Activated naive CD8-positive, alpha-beta T cell treated with anti-CD3 and anti-CD28 coated beads, Interleukin-2, amount 50 U/mL, for 16 hours (primary cell): Measurements from ENCODE around the gene NKD1.
A peak's percentile ranks its signal among the peaks of the same experiment; 100 is the strongest.

ENCODE experiments used
- DNase-seq: peaks from one replicate; pipeline ENCODE4 v3.0.0-alpha.2; 2020; ENCODE audit warnings: low read depth, low spot score

The NKD1 gene

GRCh38 chr16:50645563-50646220 lies 97.5 kb downstream of the NKD1 start:
- no peak for DNase-seq

DNA sequence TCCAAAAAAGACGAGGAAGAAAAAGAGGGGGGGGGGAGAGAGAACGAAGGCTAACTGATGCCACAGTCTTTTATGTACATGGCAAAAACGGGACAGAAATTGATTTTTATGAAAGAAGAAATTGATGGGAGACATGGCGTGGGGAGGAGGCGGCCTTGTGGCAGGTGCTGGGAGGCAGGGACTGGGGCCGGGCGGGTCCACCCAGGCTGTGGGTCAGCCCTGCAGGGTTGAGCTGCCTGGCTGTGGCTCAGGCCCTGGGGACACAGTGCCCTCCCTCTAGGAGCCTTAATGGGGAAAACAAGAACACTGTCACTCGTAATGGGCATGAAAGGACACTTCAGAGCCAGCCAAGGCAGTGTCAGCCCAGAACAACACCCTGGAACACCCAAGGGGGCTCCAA lies 98.1 kb downstream of the NKD1 start:
- no peak for DNase-seq

GRCh38 chr16:50651835-50652438 lies 103.7 kb downstream of the NKD1 start:
- no peak for DNase-seq

- no peak for DNase-seq
These were observed 104.7 kb downstream of the NKD1 start for GRCh38 chr16:50652836-50653425.

DNA sequence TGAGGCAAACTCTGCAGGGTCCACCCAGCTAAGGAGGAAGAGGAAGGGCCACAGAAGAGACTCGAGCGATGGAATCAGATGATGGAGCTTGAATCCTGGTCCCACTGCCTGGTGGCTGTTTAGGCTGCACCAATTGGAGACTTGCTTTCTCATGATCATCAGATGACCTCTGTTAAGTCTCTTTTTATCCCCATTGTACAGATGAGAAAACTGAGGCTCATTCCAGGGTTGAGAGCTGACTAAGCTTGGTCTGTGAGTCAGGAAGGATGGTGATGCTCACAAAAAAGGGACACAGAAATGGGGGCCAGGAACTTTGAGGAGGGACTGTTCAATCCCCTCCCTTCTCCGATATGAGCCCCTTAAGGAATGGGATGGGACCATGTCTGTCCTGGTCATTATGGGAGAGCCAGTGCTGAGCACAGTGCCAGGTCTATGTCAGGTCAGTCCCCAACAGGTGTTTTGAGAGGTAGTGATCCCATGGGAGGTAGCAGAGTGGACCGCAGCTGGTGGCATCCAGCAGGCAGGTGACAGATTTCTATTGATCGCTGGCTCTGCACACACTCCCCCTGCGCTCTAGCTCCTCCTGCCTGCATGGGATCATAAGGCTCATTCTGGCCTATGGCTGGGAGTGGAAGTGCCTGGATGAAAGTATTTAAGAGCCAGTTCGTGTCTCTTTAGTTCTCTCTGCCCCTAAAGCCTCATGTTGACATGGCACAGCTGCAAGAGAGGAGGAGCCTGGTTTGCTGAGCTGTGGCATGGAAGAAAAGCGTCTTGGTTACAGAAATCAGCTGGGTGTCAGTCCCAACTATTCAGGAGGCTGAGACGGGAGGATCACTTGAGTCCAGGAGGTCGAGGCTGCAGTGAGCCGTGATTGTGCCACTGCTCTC lies 105.7 kb downstream of the NKD1 start:
- no peak for DNase-seq

GRCh38 chr16:50655558-50656055 lies 107.4 kb downstream of the NKD1 start:
- DNase-seq = no peak

DNA sequence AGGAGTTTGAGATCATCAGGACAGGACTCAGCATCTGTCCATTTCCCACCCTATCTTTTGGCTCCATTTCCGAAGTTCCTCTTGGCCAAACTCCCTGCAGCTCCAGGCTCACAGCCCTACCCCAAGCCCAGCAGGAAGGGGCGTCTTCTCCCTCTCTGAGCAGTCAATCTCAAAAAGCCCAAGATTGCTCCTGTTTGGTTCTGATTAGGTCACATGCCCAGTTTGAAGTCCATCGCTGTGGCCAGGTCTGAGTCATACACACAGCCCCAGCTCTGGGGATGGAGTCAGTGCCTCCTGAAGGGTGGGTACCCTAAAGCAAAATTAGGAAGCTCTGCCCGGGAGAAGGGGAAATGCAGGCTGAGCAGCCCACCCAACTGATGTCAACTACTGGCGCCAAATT lies 109.0 kb downstream of the NKD1 start:
- no peak for DNase-seq

DNA sequence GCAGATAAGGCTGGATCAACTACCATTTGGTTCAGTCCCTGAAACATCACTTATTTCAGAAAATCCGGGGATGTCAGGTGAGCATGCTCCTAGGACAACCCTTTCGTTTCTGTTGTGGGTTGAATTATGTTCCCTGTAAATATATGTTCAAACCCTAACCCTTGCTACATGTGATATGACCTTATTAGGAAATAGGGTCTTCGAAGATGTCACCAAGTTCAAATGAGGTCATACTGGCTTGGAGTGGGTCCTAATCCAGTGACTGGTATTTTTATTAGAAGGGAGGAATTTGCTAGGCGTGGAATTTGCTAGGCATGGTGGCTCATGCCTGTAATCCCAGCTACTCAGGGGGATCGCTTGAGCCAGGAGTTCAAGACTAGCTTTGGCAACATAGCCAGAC lies 111.6 kb downstream of the NKD1 start:
- no peak for DNase-seq

- no peak for DNase-seq
These were observed 114.2 kb downstream of the NKD1 start for GRCh38 chr16:50662306-50662940.

- no peak for DNase-seq
These were observed 116.1 kb downstream of the NKD1 start for GRCh38 chr16:50664270-50664669.

GRCh38 chr16:50665128-50665878 lies 117.1 kb downstream of the NKD1 start:
- DNase-seq = peak; percentile 54

DNA sequence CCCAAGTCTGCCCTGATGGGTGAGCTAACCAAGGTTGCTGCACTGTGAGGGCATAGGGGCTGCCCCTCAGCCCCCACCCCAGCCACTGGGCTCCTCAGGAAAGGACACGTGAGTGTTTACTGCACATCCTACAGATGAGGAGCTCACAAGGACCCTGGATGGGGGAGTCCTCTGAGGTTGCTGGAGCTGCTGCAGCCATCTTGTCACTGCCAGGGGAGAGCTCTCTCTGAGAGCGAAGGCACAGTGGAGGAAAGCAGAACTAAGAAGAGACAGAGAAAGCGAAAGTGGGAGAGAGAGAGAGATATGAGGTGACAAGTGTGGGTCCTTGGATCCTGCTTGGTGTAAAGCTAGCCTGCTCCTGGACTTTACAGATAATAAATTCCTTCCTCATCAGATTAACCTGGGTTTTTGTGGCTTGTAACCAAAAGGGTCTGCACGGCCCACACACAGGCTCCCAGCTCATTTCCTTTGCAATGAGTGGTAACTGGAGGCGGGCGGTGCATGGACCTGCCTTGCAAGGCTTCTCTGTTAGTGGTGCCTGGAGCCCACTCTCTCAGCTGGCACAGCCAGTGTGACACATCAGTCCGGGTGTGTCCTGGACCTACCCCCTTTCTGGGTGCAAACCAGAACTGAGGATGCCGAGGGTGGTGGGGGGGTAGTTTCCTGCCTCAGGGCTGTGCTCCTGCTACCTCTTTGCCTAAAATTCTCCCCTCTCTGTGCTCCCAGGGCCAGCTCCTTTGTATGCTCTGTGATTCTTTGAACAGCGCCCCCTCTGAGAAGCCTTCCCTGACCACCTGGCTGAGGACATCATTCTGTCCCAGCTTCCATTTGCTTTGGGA lies 118.7 kb downstream of the NKD1 start:
- DNase-seq = no peak

GRCh38 chr16:50667497-50668367 lies 119.5 kb downstream of the NKD1 start:
- DNase-seq = no peak

GRCh38 chr16:50668368-50669008 lies 120.3 kb downstream of the NKD1 start:
- DNase-seq = no peak

DNA sequence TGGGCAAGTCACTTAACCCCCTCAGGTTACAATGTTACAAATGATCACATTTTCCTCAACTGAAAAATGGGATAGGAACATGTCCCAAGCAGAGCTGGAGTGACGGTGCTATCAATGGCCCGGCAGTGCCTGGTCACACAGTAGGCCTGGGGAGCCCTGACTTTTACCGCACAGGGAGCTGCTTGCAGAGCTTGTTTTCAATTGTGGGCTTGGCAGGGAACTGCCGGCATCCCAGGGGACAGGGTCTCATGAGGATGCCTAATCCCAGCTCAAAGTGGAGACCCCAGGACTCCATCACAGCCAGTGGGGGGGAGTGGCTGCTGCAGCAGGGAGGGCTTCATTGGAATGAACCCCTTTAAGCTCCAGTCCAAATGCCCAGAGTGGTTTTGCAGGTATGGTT lies 121.5 kb downstream of the NKD1 start:
- DNase-seq = no peak

- DNase-seq = no peak
These were observed 122.3 kb downstream of the NKD1 start for GRCh38 chr16:50670476-50670875.

DNA sequence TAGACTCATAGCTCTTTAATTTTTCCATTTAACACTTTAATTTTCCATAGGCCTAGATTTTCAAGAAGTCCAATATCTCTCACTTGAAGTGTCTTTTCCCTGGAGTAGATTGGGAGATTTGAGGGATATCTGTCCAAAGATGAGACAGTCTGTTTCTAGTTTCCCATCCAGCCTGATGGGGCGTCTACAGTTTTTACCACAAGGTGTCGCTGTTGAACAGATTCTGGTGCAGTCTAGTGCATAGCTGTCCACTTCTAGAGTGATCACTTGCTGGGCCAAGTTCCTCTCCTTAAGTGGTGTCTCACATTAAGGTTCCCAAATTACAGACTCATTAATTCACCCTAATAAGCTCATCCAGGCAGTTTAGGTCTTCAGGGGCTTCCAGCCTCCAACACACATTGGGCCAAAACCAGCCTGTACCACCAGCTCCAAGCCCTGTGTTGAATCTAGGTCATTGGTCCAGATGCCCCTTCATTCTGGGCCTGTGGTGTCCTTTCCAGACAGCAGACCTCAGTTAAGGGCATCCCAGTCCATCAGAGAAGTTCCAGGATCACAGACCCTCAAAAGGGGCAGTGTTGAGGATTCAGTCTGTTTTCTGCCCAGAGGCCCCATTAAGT lies 123.6 kb downstream of the NKD1 start:
- DNase-seq = no peak
